Aortic smooth muscle cell (primary cell): ENCODE data around the gene PRAMEF7. TPM values are rescaled to one million over a fixed set of nuclear protein-coding genes. Genes with fewer than 3 reads are reported as not detected.

Experiments
- total RNA-seq: library from RNA; depleted of rRNA; stranded (reverse); fragments of >200 nt; gene quantifications from 2 replicates; pipeline ENCODE4 v1.2.3, GENCODE V29; 2014

Gene PRAMEF7
- total RNA-seq, result not detected in 2 replicates

DNA sequence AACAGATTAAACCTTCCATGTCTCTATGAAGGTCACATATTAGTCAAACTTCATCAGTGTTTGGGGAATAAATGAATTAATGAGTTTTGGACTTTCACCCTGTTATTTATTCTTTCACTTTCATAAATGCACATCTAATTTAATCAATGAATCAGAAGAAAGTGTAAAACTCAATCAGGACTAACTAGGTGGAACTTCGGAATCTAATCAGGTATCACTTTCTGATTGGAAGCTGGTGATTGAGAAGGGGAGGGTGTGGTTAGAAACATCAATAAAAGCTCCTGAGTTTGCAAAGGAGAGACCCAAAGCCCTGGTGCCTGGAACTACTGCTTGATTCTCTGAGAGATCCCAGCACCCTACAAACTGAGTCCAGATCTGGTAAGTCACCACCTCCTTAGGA, at the start of gene PRAMEF7:
PRAMEF7 (plus strand) TSS at position 301 of the 400 bp plus-strand sequence. CDS start 1,083 bp downstream, outside the sequence.

GRCh38 chr1:12886101-12886500, 30.3 kb upstream of the PRAMEF7 start, which contains the start of gene PRAMEF4:
TSS of gene PRAMEF4 (minus strand) at chr1:12886201. CDS start at chr1:12883394, 2,807 bp downstream.

GRCh38 chr1:12898170-12898569, 18.2 kb upstream of the PRAMEF7 start, which contains the start of gene PRAMEF10:
TSS of gene PRAMEF10 (minus strand) at chr1:12898270. CDS start at chr1:12895847, 2,423 bp downstream.

DNA sequence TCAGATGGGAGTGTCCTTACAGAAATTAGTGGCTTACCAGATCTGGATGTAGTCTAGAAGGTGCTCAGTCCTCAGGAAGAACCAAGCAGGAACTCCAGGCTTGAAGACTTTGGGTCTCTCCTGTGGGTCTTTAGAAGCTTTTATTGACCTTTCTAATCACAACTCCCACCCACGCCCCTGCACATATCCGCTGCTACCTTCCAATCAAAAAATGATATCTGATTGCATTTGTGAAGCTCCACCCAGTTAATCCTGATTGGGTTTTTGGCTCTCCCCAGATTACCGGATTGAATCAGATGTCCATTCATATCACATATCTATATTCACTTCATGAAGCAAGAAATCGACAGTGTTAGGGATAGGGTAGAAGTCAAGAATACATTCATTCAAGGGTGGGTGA, 31.1 kb downstream of the PRAMEF7 start, which contains the start of gene PRAMEF6:
PRAMEF6 (minus strand) TSS at position 101 of the 400 bp plus-strand sequence. CDS start 5,062 bp downstream, outside the sequence.

Other genes with a start within 250 kb of the PRAMEF7 start
- gene AADACL3, start 200.5 kb upstream of the PRAMEF7 start, total RNA-seq, result not detected in 2 replicates
- not detected in 2 replicates for gene CFAP107, start 170.4 kb upstream of the PRAMEF7 start, total RNA-seq
- gene PRAMEF12, start 142.9 kb upstream of the PRAMEF7 start, total RNA-seq, result not detected in 2 replicates
- gene PRAMEF1, start 125.2 kb upstream of the PRAMEF7 start, total RNA-seq, result not detected in 2 replicates
- gene PRAMEF11, start 85.2 kb upstream of the PRAMEF7 start, total RNA-seq, result not detected in 2 replicates
- gene HNRNPCL1, start 67.9 kb upstream of the PRAMEF7 start, total RNA-seq, result not detected in 2 replicates
- not detected in 2 replicates for gene PRAMEF2, start 59.5 kb upstream of the PRAMEF7 start, total RNA-seq
- gene PRAMEF4, start 30.4 kb upstream of the PRAMEF7 start, total RNA-seq, result not detected in 2 replicates
- gene PRAMEF10, start 18.3 kb upstream of the PRAMEF7 start, total RNA-seq, result not detected in 2 replicates
- gene PRAMEF6, start 31.0 kb downstream of the PRAMEF7 start, total RNA-seq, result not detected in 2 replicates
- not detected in 2 replicates for gene PRAMEF27, start 140.0 kb downstream of the PRAMEF7 start, total RNA-seq
- not detected in 2 replicates for gene HNRNPCL3, start 144.2 kb downstream of the PRAMEF7 start, total RNA-seq
- gene PRAMEF25, start 154.2 kb downstream of the PRAMEF7 start, total RNA-seq, result not detected in 2 replicates
- gene HNRNPCL2, start 200.2 kb downstream of the PRAMEF7 start, total RNA-seq, result not detected in 2 replicates
- gene PRAMEF26, start 239.4 kb downstream of the PRAMEF7 start, total RNA-seq, result not detected in 2 replicates
- gene HNRNPCL4, start 249.0 kb downstream of the PRAMEF7 start, total RNA-seq, result not detected in 2 replicates